ENCODE data around the gene TLL2.

DNA sequence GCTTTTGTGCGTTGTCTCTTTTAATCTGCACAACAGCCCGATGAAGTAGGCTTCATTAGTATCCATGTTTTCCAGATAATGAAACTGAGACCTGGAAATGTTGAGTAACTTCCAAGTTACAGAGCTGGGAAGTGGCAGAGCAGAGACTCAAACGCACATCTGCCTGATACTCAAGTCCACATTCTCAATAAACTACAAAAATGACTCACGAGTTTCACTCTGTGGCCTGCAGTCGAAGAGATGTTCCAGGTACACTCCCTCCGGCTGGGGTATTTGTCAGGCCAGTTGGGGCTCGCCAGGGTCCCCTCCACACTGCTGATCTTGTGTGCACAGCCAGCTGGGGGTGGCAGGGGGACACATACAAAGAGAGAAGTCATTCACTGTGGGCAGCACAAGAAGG, 137.2 kb downstream of the TLL2 start:
- TF ChIP-seq FOXK2 (IDR thresholded peaks at IDR 0.05) (no peak), SP1 (IDR thresholded peaks at IDR 0.05) (no peak)

All from HEK293T (cell line).